GM12878 (cell line): ENCODE measurements around the gene ZNF708. TPM values are rescaled to one million over a fixed set of nuclear protein-coding genes. Genes with fewer than 3 reads are reported as not detected.

Experiments
- ATAC-seq: fragments of 200-7000 bp; cut with Tn5 transposase; 3 replicates; pipeline ENCODE4 v1.9.1; 2020; ENCODE audit warnings: mild to moderate bottlenecking, moderate library complexity
- BruUV-seq: library from RNA; stranded (reverse); fragments of 400-500 nt; replicated peaks from 2 replicates; lab custom pipeline; 2021; lab: Mats Ljungman, UMichigan
- CTCF ChIA-PET: fragments of 300-600 bp; sonication (Branson Sonifier 250); formaldehyde crosslinking; extraction: SDS; loops from one replicate; lab custom pipeline; 2021; ENCODE audit warnings: inconsistent platforms; lab: Yijun Ruan, JAX
- POLR2A ChIA-PET: fragments of 350-600 bp; formaldehyde crosslinking; extraction: SDS; loops from one replicate; lab custom pipeline; 2021; ENCODE audit warnings: inconsistent platforms; lab: Charles Lee
- RAD21 ChIA-PET: fragments of 300-600 bp; sonication (Branson Sonifier 250); formaldehyde crosslinking; loops from one replicate; lab custom pipeline; 2023; ENCODE audit warnings: antibody characterized with exemption; ENCODE audit not compliant: unreplicated experiment; lab: Charles Lee
- SMC1A ChIA-PET: fragments of 300-600 bp; sonication (Branson Sonifier 250); formaldehyde crosslinking; loops from one replicate; lab custom pipeline; 2023; ENCODE audit not compliant: unreplicated experiment, uncharacterized antibody; lab: Charles Lee
- DNase-seq: peaks from one replicate; pipeline ENCODE4 v3.0.0-alpha.2; 2011; ENCODE audit warnings: low read depth, low spot score
- FAIRE-seq: peaks from 3 replicates; lab custom pipeline; 2011; peaks lifted over from hg19 to GRCh38; lab: Jason Lieb, UNC
- H2AFZ ChIP-seq: 2 replicates; pipeline ENCODE4 v1.6.0; 2011; ENCODE audit warnings: low read depth, low read length, control low read depth; ENCODE audit not compliant: control insufficient read depth
- H3K27ac ChIP-seq: 2 replicates; pipeline ENCODE4 v1.5.1; 2011; ENCODE audit warnings: control low read depth; ENCODE audit not compliant: control insufficient read depth, insufficient read depth
- H3K27me3 ChIP-seq, 2 experiments: replicated peaks in 1 of 2; 2 replicates each; pipeline versions ENCODE4 v1.6.0 to v1.6.1; 2011; ENCODE audit warnings: low read length in 1 of 2; ENCODE audit not compliant: control insufficient read depth in 2 of 2, insufficient read depth in 2 of 2
- H3K36me3 ChIP-seq, 2 experiments: 2 replicates each; pipeline ENCODE4 v1.5.1; 2011; ENCODE audit warnings: low read length in 1 of 2; ENCODE audit not compliant: control insufficient read depth in 2 of 2, insufficient read depth in 2 of 2
- H3K4me1 ChIP-seq: 2 replicates; pipeline ENCODE4 v1.6.1; 2011; ENCODE audit warnings: mild to moderate bottlenecking, low read length, moderate library complexity, mixed read lengths; ENCODE audit not compliant: control insufficient read depth, insufficient read depth
- H3K4me2 ChIP-seq: 2 replicates; pipeline ENCODE4 v1.6.0; 2011; ENCODE audit warnings: control low read depth; ENCODE audit not compliant: control insufficient read depth, insufficient read depth
- H3K4me3 ChIP-seq: fragments of 200-600 bp; sonication (generic); 2 replicates; pipeline ENCODE4 v1.5.1; 2016
- H3K79me2 ChIP-seq: 2 replicates; pipeline ENCODE4 v1.6.0; 2011; ENCODE audit warnings: low read length; ENCODE audit not compliant: control insufficient read depth, insufficient read depth
- H3K9ac ChIP-seq: 2 replicates; pipeline ENCODE4 v1.8.0; 2011; ENCODE audit warnings: low read length, control low read depth, mixed read lengths; ENCODE audit not compliant: control insufficient read depth, insufficient read depth
- H3K9me3 ChIP-seq: replicated peaks from 3 replicates; pipeline ENCODE4 v1.5.1; 2011; ENCODE audit warnings: mild to moderate bottlenecking, low read length; ENCODE audit not compliant: control insufficient read depth, insufficient read depth
- H4K20me1 ChIP-seq: 2 replicates; pipeline ENCODE4 v1.6.0; 2011; ENCODE audit not compliant: control insufficient read depth, insufficient read depth
- CTCF ChIP-seq, 3 experiments: IDR thresholded peaks in 2 of 3; conservative IDR thresholded peaks in 1 of 3; 2 replicates each; pipeline ENCODE4 v1.5.1; 2011; ENCODE audit warnings: low read depth in 3 of 3, low read length in 3 of 3, mild to moderate bottlenecking in 3 of 3, control low read depth in 2 of 3, moderate library complexity in 2 of 3, inconsistent platforms in 1 of 3, mixed read lengths in 1 of 3; ENCODE audit not compliant: control insufficient read depth in 2 of 3, insufficient read depth in 1 of 3; ENCODE audit errors: extremely low read depth in 1 of 3
- DPF2 ChIP-seq: fragments of 450-650 bp; IDR thresholded peaks from 2 replicates; pipeline ENCODE4 v1.6.1; 2017; ENCODE audit warnings: mild to moderate bottlenecking
- HSF1 ChIP-seq: fragments of 150-350 bp; IDR thresholded peaks from 2 replicates; pipeline ENCODE4 v1.6.1; 2014; ENCODE audit warnings: mild to moderate bottlenecking, low read depth, low read length
- IKZF1 ChIP-seq: fragments of 450-650 bp; conservative IDR thresholded peaks from 2 replicates; pipeline ENCODE4 v1.6.1; 2017; ENCODE audit warnings: antibody characterized with exemption, mild to moderate bottlenecking
- LARP7 ChIP-seq: fragments of 450-650 bp; IDR thresholded peaks from 2 replicates; pipeline ENCODE4 v1.6.1; 2017; ENCODE audit warnings: mild to moderate bottlenecking
- NR2C2 ChIP-seq: IDR thresholded peaks from 2 replicates; pipeline ENCODE4 v1.6.1; 2011; ENCODE audit warnings: borderline replicate concordance, low read depth; ENCODE audit not compliant: control insufficient read depth, insufficient read length
- NR2F1 ChIP-seq: fragments of 450-650 bp; conservative IDR thresholded peaks from 2 replicates; pipeline ENCODE4 v1.6.1; 2017; ENCODE audit warnings: mild to moderate bottlenecking
- PAX5 ChIP-seq: IDR thresholded peaks from 2 replicates; pipeline ENCODE4 v1.6.1; 2011; ENCODE audit warnings: low read depth, low read length, borderline replicate concordance
- POLR2AphosphoS5 ChIP-seq: IDR thresholded peaks from 2 replicates; pipeline ENCODE4 v1.6.1; 2011; ENCODE audit warnings: mild to moderate bottlenecking, low read length, inconsistent platforms
- POU2F2 ChIP-seq: IDR thresholded peaks from 3 replicates; pipeline ENCODE4 v1.6.1; 2011; ENCODE audit warnings: low read depth, mild to moderate bottlenecking, low read length, borderline replicate concordance
- RBBP5 ChIP-seq: fragments of 200-600 bp; sonication (generic); conservative IDR thresholded peaks from 2 replicates; pipeline ENCODE4 v1.6.1; 2016
- SREBF1 ChIP-seq: IDR thresholded peaks from 2 replicates; pipeline ENCODE4 v1.6.1; 2012; ENCODE audit warnings: mild to moderate bottlenecking, low read length
- SRF ChIP-seq, 2 experiments: IDR thresholded peaks; 2 replicates each; pipeline ENCODE4 v1.6.1; 2011; ENCODE audit warnings: low read depth in 2 of 2, low read length in 2 of 2, mild to moderate bottlenecking in 1 of 2, moderate library complexity in 1 of 2
- SUPT20H ChIP-seq: IDR thresholded peaks from 2 replicates; pipeline ENCODE4 v1.6.1; 2011; ENCODE audit warnings: low read depth, mild to moderate bottlenecking, low read length, moderate library complexity, borderline replicate concordance; ENCODE audit not compliant: control insufficient read depth
- TAF1 ChIP-seq: IDR thresholded peaks from 2 replicates; pipeline ENCODE4 v1.6.1; 2011; ENCODE audit warnings: mild to moderate bottlenecking, low read depth, low read length, borderline replicate concordance
- ZZZ3 ChIP-seq: IDR thresholded peaks from 2 replicates; pipeline ENCODE4 v1.6.1; 2011; ENCODE audit warnings: low read depth; ENCODE audit not compliant: control insufficient read depth, insufficient read length
- WGBS: methylation state at CpG from one replicate; pipeline ENCODE4 v1.1.6; 2016; ENCODE audit warnings: low lambda C conversion rate; ENCODE audit not compliant: insufficient replicate concordance, insufficient coverage; ENCODE audit errors: missing lambda C conversion rate; 5-methylcytosine and 5-hydroxymethylcytosine counted together
- in situ Hi-C: fragments of 300-500 bp; cut with MboI; formaldehyde crosslinking; loops from 9 replicates; pipeline ENCODE4 v1.14.3; 2018; ENCODE audit warnings: mixed read lengths
- intact Hi-C: fragments of 100-400 bp; cut with micrococcal nuclease; formaldehyde crosslinking; loops from one replicate; pipeline ENCODE4 v1.14.2; 2022; ENCODE audit not compliant: unreplicated experiment
- polyA plus RNA-seq, 11 experiments: library from polyadenylated mRNA; depleted of rRNA in 4 of 11; unstranded in 6 of 11; stranded (reverse) in 5 of 11; fragments of >200 nt; fragmentation: Nextera tagmentation in 4 of 11; fragmentation: Illumina TruSeq in 1 of 11; extraction: Ambion mirVana in 4 of 11; extraction: Trizol in 1 of 11; gene quantifications; 1 replicate in 1 of 11; 2 replicates in 10 of 11; pipeline versions ENCODE4 v1.2.1 to v1.2.3, GENCODE V29; 2011 to 2016; ENCODE audit warnings: inconsistent platforms in 2 of 11, missing spikeins in 2 of 11, low read depth in 1 of 11
- total RNA-seq, 4 experiments: library from RNA; depleted of rRNA in 3 of 4; stranded (reverse); fragments of >200 nt in 3 of 4; fragmentation: Illumina TruSeq in 1 of 4; extraction: Trizol in 1 of 4; gene quantifications; 2 replicates each; pipeline versions ENCODE4 v1.2.1 to v1.2.3, GENCODE V29; 2013 to 2021
- TF ChIP-seq, protein P1 (sequence below): IDR thresholded peaks from 2 replicates; pipeline ENCODE4 v1.6.1; 2012; ENCODE audit warnings: low read depth, low read length, improper control_type of control experiment

The ZNF708 gene
- total and polyA plus RNA-seq, 10 of the 15 experiments (the other 5 are each of a cell fraction or from before 2014, with no cell fraction given), result 2.7 to 15.9 (median 8.4) TPM

DNA sequence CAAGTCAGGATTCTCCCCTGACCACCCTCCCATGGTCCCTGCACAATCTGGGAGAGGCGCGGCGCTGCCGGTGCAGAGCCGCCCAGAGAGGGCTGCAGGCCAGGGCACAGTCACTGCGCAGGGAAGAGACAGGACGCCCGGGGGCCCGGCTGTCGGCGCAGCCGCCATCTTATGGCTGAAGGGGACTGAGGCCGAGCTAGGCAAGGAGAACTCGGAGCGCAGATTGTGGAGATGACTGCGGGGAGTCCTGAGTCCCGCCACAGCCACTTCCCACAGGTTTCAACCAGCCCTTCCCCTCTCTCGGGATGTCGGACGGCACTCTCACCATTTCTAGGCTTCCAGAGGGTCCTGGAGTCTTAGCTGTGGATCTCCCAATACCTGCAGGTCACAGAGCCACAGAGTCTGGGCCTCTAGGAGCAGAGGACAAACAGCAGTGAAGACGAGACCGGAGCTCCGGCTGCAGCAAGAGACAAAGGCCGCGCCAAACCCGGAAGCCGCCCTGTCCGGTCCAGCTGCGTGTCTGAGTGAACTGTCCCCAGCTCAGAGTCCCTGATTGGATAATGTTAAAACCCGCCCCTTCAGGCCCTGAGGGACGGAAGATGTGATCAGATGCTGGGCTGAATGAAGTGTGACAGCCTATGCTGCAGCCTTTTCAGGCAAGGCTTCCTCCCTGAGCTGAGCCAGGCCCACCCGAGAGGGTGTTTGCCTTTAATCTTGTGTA lies at the start of gene ZNF708 (continued):
- TF ChIP-seq CTCF (IDR thresholded peaks at IDR 0.05 in 2 of 3, conservative IDR thresholded peaks at IDR 0.05 in 1 of 3; ENCODE audit: control insufficient read depth in 2 of 3, extremely low read depth in 1 of 3, insufficient read depth in 1 of 3, low read depth in 3 of 3, low read length in 3 of 3), result no peak
- TF ChIP-seq HSF1, result no peak
- peak; percentile 47; the same call in 1 of the 2 replicates for TF ChIP-seq IKZF1
- TF ChIP-seq NR2F1, result no peak
- TF ChIP-seq LARP7, result 0 out of 2 replicates have a peak, but pooled peaks have one; percentile 45
- TF ChIP-seq ZZZ3, result no peak

- H2AFZ ChIP-seq, result no peak overlapping the region
- ChIA-PET POLR2A (interaction anchor here (0.5 kb wide), 1 partner anchor 438 kb away, joined by 3 read pairs; no protein-coding TSS in a partner anchor), CTCF (no interaction called here), SMC1A (no interaction called here), RAD21 (no interaction called here)
- no peaks in the 10 kb centered on the region for H4K20me1 ChIP-seq
- peaks cover 10% of the 10 kb centered on the region for H3K9me3 ChIP-seq
- H3K36me3 ChIP-seq, result peaks cover 0 to 2% of the 10 kb centered on the region in 2 experiments; a peak in 2 of 4 replicates
- no peak overlapping the region for H3K4me3 ChIP-seq
- intact Hi-C loops, result no loop called here
- 96% methylated on average over 3 of the region's 3 CpGs for WGBS
- H3K9ac ChIP-seq, result no peak overlapping the region
- FAIRE-seq (no peak), ATAC-seq (no peak), DNase-seq (no peak)
- H3K79me2 ChIP-seq, result peaks cover 3% of the 10 kb centered on the region; the same call in 1 of the 2 replicates
- H3K4me1 ChIP-seq, result no peaks in the 10 kb centered on the region
- H3K4me2 ChIP-seq, result no peak overlapping the region
- in situ Hi-C loops, result no loop called here
- BruUV-seq, result TSS peak; percentile 45
- no peak overlapping the region for H3K27ac ChIP-seq
- no peaks in the 10 kb centered on the region for H3K27me3 ChIP-seq
- no peak for TF ChIP-seq SREBF1
- no peak for TF ChIP-seq RBBP5
- no peak for TF ChIP-seq SUPT20H
- TF ChIP-seq POLR2AphosphoS5, result no peak
- TF ChIP-seq TAF1, result no peak
- no peak for TF ChIP-seq PAX5
- TF ChIP-seq, protein P1, sequence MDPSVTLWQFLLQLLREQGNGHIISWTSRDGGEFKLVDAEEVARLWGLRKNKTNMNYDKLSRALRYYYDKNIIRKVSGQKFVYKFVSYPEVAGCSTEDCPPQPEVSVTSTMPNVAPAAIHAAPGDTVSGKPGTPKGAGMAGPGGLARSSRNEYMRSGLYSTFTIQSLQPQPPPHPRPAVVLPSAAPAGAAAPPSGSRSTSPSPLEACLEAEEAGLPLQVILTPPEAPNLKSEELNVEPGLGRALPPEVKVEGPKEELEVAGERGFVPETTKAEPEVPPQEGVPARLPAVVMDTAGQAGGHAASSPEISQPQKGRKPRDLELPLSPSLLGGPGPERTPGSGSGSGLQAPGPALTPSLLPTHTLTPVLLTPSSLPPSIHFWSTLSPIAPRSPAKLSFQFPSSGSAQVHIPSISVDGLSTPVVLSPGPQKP, result no peak
- TF ChIP-seq HSF1, result no peak
- no peak for TF ChIP-seq DPF2
- TF ChIP-seq NR2C2, result no peak
- TF ChIP-seq POU2F2, result no peak
- no peak for TF ChIP-seq SRF (IDR thresholded peaks at IDR 0.05; ENCODE audit: low read depth in 2 of 2, low read length in 2 of 2)
Observed at GRCh38 chr19:21362291-21362690, 33.1 kb upstream of the ZNF708 start.
